Cardiac fibroblast (primary cell): ENCODE measurements around the gene PKN1.
"Not testable (repeated sequence)": the region's sequence is repeated elsewhere in the genome, so short reads cannot be mapped to it uniquely, and the experiment has no call there.

Experiments
- DNase-seq, 2 donors: peaks; one replicate each; pipeline versions ENCODE4 v3.0.0 to v3.0.0-alpha.2; 2010; ENCODE audit warnings: low read depth in 2 of 2
- H3K4me3 ChIP-seq, 2 donors: replicated peaks in 1 of 2; 1 replicate in 1 of 2; 2 replicates in 1 of 2; pipeline ENCODE4 v1.5.1; 2011; ENCODE audit warnings: low read depth in 2 of 2, low read length in 2 of 2, mild to moderate bottlenecking in 2 of 2, moderate library complexity in 1 of 2
- CTCF ChIP-seq: IDR thresholded peaks from one replicate; pipeline ENCODE4 v1.5.1; 2011; ENCODE audit warnings: low read depth, mild to moderate bottlenecking, low read length, inconsistent platforms

Gene PKN1

GRCh38 chr19:14450876-14451275 is 17.8 kb downstream of the PKN1 start:
- H3K4me3 ChIP-seq = no peak overlapping the region
- TF ChIP-seq CTCF = no peak
- DNase-seq = no peak

- not testable (repeated sequence) for DNase-seq, H3K4me3 ChIP-seq
Observed at GRCh38 chr19:14452303-14452702, 19.2 kb downstream of the PKN1 start.

- DNase-seq = no peak
- no peak overlapping the region for H3K4me3 ChIP-seq
- TF ChIP-seq CTCF = no peak
Observed at GRCh38 chr19:14459703-14460102, 26.6 kb downstream of the PKN1 start.

GRCh38 chr19:14460935-14461334 is 27.8 kb downstream of the PKN1 start:
- no peak for DNase-seq
- no peak overlapping the region for H3K4me3 ChIP-seq
- no peak for TF ChIP-seq CTCF

GRCh38 chr19:14462401-14462800 is 29.3 kb downstream of the PKN1 start:
- H3K4me3 ChIP-seq, DNase-seq: not testable (repeated sequence)

- TF ChIP-seq CTCF = no peak
- H3K4me3 ChIP-seq = no peak overlapping the region
- DNase-seq = no peak
Observed at GRCh38 chr19:14463747-14464146, 30.6 kb downstream of the PKN1 start.

GRCh38 chr19:14467391-14467790 is 34.3 kb downstream of the PKN1 start:
- H3K4me3 ChIP-seq = no peak overlapping the region
- DNase-seq = no peak
- no peak for TF ChIP-seq CTCF

- TF ChIP-seq CTCF = no peak
- H3K4me3 ChIP-seq = no peak overlapping the region
- DNase-seq = no peak
Observed at GRCh38 chr19:14467816-14468215, 34.7 kb downstream of the PKN1 start.
